GM12878 (cell line): ENCODE measurements around the gene MLLT3. TPM values are rescaled to one million over a fixed set of nuclear protein-coding genes. Genes with fewer than 3 reads are reported as not detected.

Experiments
- ATAC-seq: fragments of 200-7000 bp; cut with Tn5 transposase; 3 replicates; pipeline ENCODE4 v1.9.1; 2020; ENCODE audit warnings: mild to moderate bottlenecking, moderate library complexity
- BruUV-seq: library from RNA; stranded (reverse); fragments of 400-500 nt; replicated peaks from 2 replicates; lab custom pipeline; 2021; lab: Mats Ljungman, UMichigan
- CTCF ChIA-PET: fragments of 300-600 bp; sonication (Branson Sonifier 250); formaldehyde crosslinking; extraction: SDS; loops from one replicate; lab custom pipeline; 2021; ENCODE audit warnings: inconsistent platforms; lab: Yijun Ruan, JAX
- POLR2A ChIA-PET: fragments of 350-600 bp; formaldehyde crosslinking; extraction: SDS; loops from one replicate; lab custom pipeline; 2021; ENCODE audit warnings: inconsistent platforms; lab: Charles Lee
- RAD21 ChIA-PET: fragments of 300-600 bp; sonication (Branson Sonifier 250); formaldehyde crosslinking; loops from one replicate; lab custom pipeline; 2023; ENCODE audit warnings: antibody characterized with exemption; ENCODE audit not compliant: unreplicated experiment; lab: Charles Lee
- SMC1A ChIA-PET: fragments of 300-600 bp; sonication (Branson Sonifier 250); formaldehyde crosslinking; loops from one replicate; lab custom pipeline; 2023; ENCODE audit not compliant: unreplicated experiment, uncharacterized antibody; lab: Charles Lee
- DNase-seq: peaks from one replicate; pipeline ENCODE4 v3.0.0-alpha.2; 2011; ENCODE audit warnings: low read depth, low spot score
- FAIRE-seq: peaks from 3 replicates; lab custom pipeline; 2011; peaks lifted over from hg19 to GRCh38; lab: Jason Lieb, UNC
- H2AFZ ChIP-seq: 2 replicates; pipeline ENCODE4 v1.6.0; 2011; ENCODE audit warnings: low read depth, low read length, control low read depth; ENCODE audit not compliant: control insufficient read depth
- H3K27ac ChIP-seq: 2 replicates; pipeline ENCODE4 v1.5.1; 2011; ENCODE audit warnings: control low read depth; ENCODE audit not compliant: control insufficient read depth, insufficient read depth
- H3K27me3 ChIP-seq, 2 experiments: replicated peaks in 1 of 2; 2 replicates each; pipeline versions ENCODE4 v1.6.0 to v1.6.1; 2011; ENCODE audit warnings: low read length in 1 of 2; ENCODE audit not compliant: control insufficient read depth in 2 of 2, insufficient read depth in 2 of 2
- H3K36me3 ChIP-seq, 2 experiments: 2 replicates each; pipeline ENCODE4 v1.5.1; 2011; ENCODE audit warnings: low read length in 1 of 2; ENCODE audit not compliant: control insufficient read depth in 2 of 2, insufficient read depth in 2 of 2
- H3K4me1 ChIP-seq: 2 replicates; pipeline ENCODE4 v1.6.1; 2011; ENCODE audit warnings: mild to moderate bottlenecking, low read length, moderate library complexity, mixed read lengths; ENCODE audit not compliant: control insufficient read depth, insufficient read depth
- H3K4me2 ChIP-seq: 2 replicates; pipeline ENCODE4 v1.6.0; 2011; ENCODE audit warnings: control low read depth; ENCODE audit not compliant: control insufficient read depth, insufficient read depth
- H3K4me3 ChIP-seq: fragments of 200-600 bp; sonication (generic); 2 replicates; pipeline ENCODE4 v1.5.1; 2016
- H3K79me2 ChIP-seq: 2 replicates; pipeline ENCODE4 v1.6.0; 2011; ENCODE audit warnings: low read length; ENCODE audit not compliant: control insufficient read depth, insufficient read depth
- H3K9ac ChIP-seq: 2 replicates; pipeline ENCODE4 v1.8.0; 2011; ENCODE audit warnings: low read length, control low read depth, mixed read lengths; ENCODE audit not compliant: control insufficient read depth, insufficient read depth
- H3K9me3 ChIP-seq: replicated peaks from 3 replicates; pipeline ENCODE4 v1.5.1; 2011; ENCODE audit warnings: mild to moderate bottlenecking, low read length; ENCODE audit not compliant: control insufficient read depth, insufficient read depth
- H4K20me1 ChIP-seq: 2 replicates; pipeline ENCODE4 v1.6.0; 2011; ENCODE audit not compliant: control insufficient read depth, insufficient read depth
- ATF7 ChIP-seq: fragments of 450-650 bp; IDR thresholded peaks from 2 replicates; pipeline ENCODE4 v1.6.1; 2016; ENCODE audit warnings: low read depth, mild to moderate bottlenecking
- CUX1 ChIP-seq: IDR thresholded peaks from 2 replicates; pipeline ENCODE4 v1.6.1; 2012; ENCODE audit warnings: improper control_type of control experiment, low read depth, low read length; ENCODE audit not compliant: insufficient replicate concordance
- EGR1 ChIP-seq, 2 experiments: IDR thresholded peaks; 1 replicate in 1 of 2; 2 replicates in 1 of 2; pipeline ENCODE4 v1.6.1; 2011 to 2012; ENCODE audit warnings: low read depth in 2 of 2, low read length in 2 of 2, borderline replicate concordance in 1 of 2, mild to moderate bottlenecking in 1 of 2, moderate library complexity in 1 of 2
- HDAC6 ChIP-seq: fragments of 200-600 bp; sonication (generic); IDR thresholded peaks from one replicate; pipeline ENCODE4 v1.8.0; 2017; ENCODE audit warnings: antibody characterized with exemption; ENCODE audit not compliant: unreplicated experiment
- HDGF ChIP-seq: fragments of 450-650 bp; IDR thresholded peaks from 2 replicates; pipeline ENCODE4 v1.6.1; 2016; ENCODE audit warnings: antibody characterized with exemption
- MAX ChIP-seq: IDR thresholded peaks from 2 replicates; pipeline ENCODE4 v1.6.1; 2012; ENCODE audit warnings: low read depth, low read length, improper control_type of control experiment
- NFXL1 ChIP-seq: fragments of 450-650 bp; IDR thresholded peaks from 2 replicates; pipeline ENCODE4 v1.6.1; 2017; ENCODE audit warnings: antibody characterized with exemption, mild to moderate bottlenecking, borderline replicate concordance
- NFYB ChIP-seq: IDR thresholded peaks from 2 replicates; pipeline ENCODE4 v1.6.1; 2011; ENCODE audit warnings: low read depth, mild to moderate bottlenecking, low read length, improper control_type of control experiment, moderate library complexity; ENCODE audit not compliant: insufficient read depth
- RCOR1 ChIP-seq: conservative IDR thresholded peaks from 2 replicates; pipeline ENCODE4 v1.6.1; 2012; ENCODE audit warnings: low read depth, low read length, improper control_type of control experiment
- SIN3A ChIP-seq: IDR thresholded peaks from 2 replicates; pipeline ENCODE4 v1.6.1; 2012; ENCODE audit warnings: low read depth, low read length, improper control_type of control experiment
- SIX5 ChIP-seq: IDR thresholded peaks from 2 replicates; pipeline ENCODE4 v1.6.1; 2011; ENCODE audit warnings: mild to moderate bottlenecking, low read depth, low read length, moderate library complexity; ENCODE audit not compliant: severe bottlenecking
- SRF ChIP-seq, 2 experiments: IDR thresholded peaks; 2 replicates each; pipeline ENCODE4 v1.6.1; 2011; ENCODE audit warnings: low read depth in 2 of 2, low read length in 2 of 2, mild to moderate bottlenecking in 1 of 2, moderate library complexity in 1 of 2
- TCF3 ChIP-seq: IDR thresholded peaks from 2 replicates; pipeline ENCODE4 v1.6.1; 2012; ENCODE audit warnings: low read depth, mild to moderate bottlenecking, low read length, borderline replicate concordance; ENCODE audit not compliant: insufficient read depth
- WRNIP1 ChIP-seq: IDR thresholded peaks from 2 replicates; pipeline ENCODE4 v1.6.1; 2011; ENCODE audit warnings: low read depth, low read length, improper control_type of control experiment, borderline replicate concordance
- ZBTB33 ChIP-seq: fragments of 450-650 bp; IDR thresholded peaks from 2 replicates; pipeline ENCODE4 v1.6.1; 2017; ENCODE audit warnings: mild to moderate bottlenecking
- ZNF622 ChIP-seq: fragments of 450-650 bp; IDR thresholded peaks from 2 replicates; pipeline ENCODE4 v1.6.1; 2017; ENCODE audit warnings: mild to moderate bottlenecking, inconsistent platforms
- WGBS: methylation state at CpG from one replicate; pipeline ENCODE4 v1.1.6; 2016; ENCODE audit warnings: low lambda C conversion rate; ENCODE audit not compliant: insufficient replicate concordance, insufficient coverage; ENCODE audit errors: missing lambda C conversion rate; 5-methylcytosine and 5-hydroxymethylcytosine counted together
- in situ Hi-C: fragments of 300-500 bp; cut with MboI; formaldehyde crosslinking; loops from 9 replicates; pipeline ENCODE4 v1.14.3; 2018; ENCODE audit warnings: mixed read lengths
- intact Hi-C: fragments of 100-400 bp; cut with micrococcal nuclease; formaldehyde crosslinking; loops from one replicate; pipeline ENCODE4 v1.14.2; 2022; ENCODE audit not compliant: unreplicated experiment
- polyA plus RNA-seq, 11 experiments: library from polyadenylated mRNA; depleted of rRNA in 4 of 11; unstranded in 6 of 11; stranded (reverse) in 5 of 11; fragments of >200 nt; fragmentation: Nextera tagmentation in 4 of 11; fragmentation: Illumina TruSeq in 1 of 11; extraction: Ambion mirVana in 4 of 11; extraction: Trizol in 1 of 11; gene quantifications; 1 replicate in 1 of 11; 2 replicates in 10 of 11; pipeline versions ENCODE4 v1.2.1 to v1.2.3, GENCODE V29; 2011 to 2016; ENCODE audit warnings: inconsistent platforms in 2 of 11, missing spikeins in 2 of 11, low read depth in 1 of 11
- total RNA-seq, 4 experiments: library from RNA; depleted of rRNA in 3 of 4; stranded (reverse); fragments of >200 nt in 3 of 4; fragmentation: Illumina TruSeq in 1 of 4; extraction: Trizol in 1 of 4; gene quantifications; 2 replicates each; pipeline versions ENCODE4 v1.2.1 to v1.2.3, GENCODE V29; 2013 to 2021

The MLLT3 gene
- total and polyA plus RNA-seq, 10 of the 15 experiments (the other 5 are each of a cell fraction or from before 2014, with no cell fraction given), result 17.7 to 72.3 (median 35.6) TPM

GRCh38 chr9:20317701-20318100, 304.6 kb downstream of the MLLT3 start:
- BruUV-seq, result no TSS peak
- FAIRE-seq, result no peak
- Histone ChIP-seq H3K9ac (no peak overlapping the region), H3K27ac (no peak overlapping the region), H2AFZ (no peak overlapping the region), H3K36me3 (no peaks in the 10 kb centered on the region), H3K4me3 (no peak overlapping the region), H3K79me2 (no peaks in the 10 kb centered on the region), H3K27me3 (no peaks in the 10 kb centered on the region), H3K9me3 (no peaks in the 10 kb centered on the region), H4K20me1 (no peaks in the 10 kb centered on the region), H3K4me1 (no peaks in the 10 kb centered on the region), H3K4me2 (no peak overlapping the region)
- ATAC-seq, result no peak
- CTCF ChIA-PET, result no interaction called here
- SMC1A ChIA-PET, result no interaction called here
- intact Hi-C loops, result no loop called here
- in situ Hi-C loops, result no loop called here
- RAD21 ChIA-PET, result no interaction called here
- DNase-seq, result no peak
- POLR2A ChIA-PET, result no interaction called here
- 65% methylated on average over 5 of the region's 5 CpGs for WGBS
- no peak for TF ChIP-seq RCOR1
- TF ChIP-seq HDGF, result no peak
- no peak for TF ChIP-seq SIX5
- no peak for TF ChIP-seq NFYB
- TF ChIP-seq MAX, result no peak
- TF ChIP-seq EGR1 (IDR thresholded peaks at IDR 0.05; ENCODE audit: borderline replicate concordance in 1 of 2, low read depth in 2 of 2, low read length in 2 of 2), result no peak
- no peak for TF ChIP-seq ATF7
- TF ChIP-seq NFXL1, result no peak
- no peak for TF ChIP-seq WRNIP1
- TF ChIP-seq CUX1, result no peak
- no peak for TF ChIP-seq SRF (IDR thresholded peaks at IDR 0.05; ENCODE audit: low read depth in 2 of 2, low read length in 2 of 2)
- TF ChIP-seq HDAC6, result no peak
- no peak for TF ChIP-seq ZBTB33
- no peak for TF ChIP-seq TCF3
- TF ChIP-seq ZNF622, result no peak
- no peak for TF ChIP-seq SIN3A
